Left ventricle myocardium superior (tissue), 1 donor: ENCODE results near the gene CCDC15. TPM values are rescaled to one million over a fixed set of nuclear protein-coding genes. Genes with fewer than 3 reads are reported as not detected.
"Not testable (repeated sequence)": the region's sequence is repeated elsewhere in the genome, so short reads cannot be mapped to it uniquely, and the experiment has no call there.

Source experiments
- ATAC-seq: fragments of 200-7000 bp; cut with Tn5 transposase; one replicate; pipeline ENCODE4 v1.9.1; 2020; ENCODE audit warnings: mild to moderate bottlenecking, moderate library complexity
- DNase-seq: peaks from one replicate; pipeline ENCODE4 v3.0.0-alpha.2; 2020
- intact Hi-C: fragments of 100-400 bp; cut with micrococcal nuclease; formaldehyde crosslinking; loops from one replicate; pipeline ENCODE4 v1.11.0; 2022
- total RNA-seq: library from RNA; stranded (reverse); fragmentation: NEBNext Ultra II Directional; extraction: Animal tissue kit (Norgen Biotek cat#: 25700); gene quantifications from one replicate; pipeline ENCODE4 v1.2.1, GENCODE V29; 2021
- donor health status: DM: no; HTN: yes; CAD: no; lungs with severe emphysema.

The CCDC15 gene
- total RNA-seq, 1 donor from 2014 or later, result 0.25 TPM

GRCh38 chr11:124938970-124939369, 15.0 kb upstream of the CCDC15 start:
- intact Hi-C loops, result no loop called here
- ATAC-seq, result no peak
- DNase-seq, result no peak

- ATAC-seq, result no peak
- no peak for DNase-seq
- intact Hi-C loops, result no loop called here
These were observed 12.3 kb upstream of the CCDC15 start for GRCh38 chr11:124941703-124942102.

- ATAC-seq (no peak), DNase-seq (no peak)
- intact Hi-C loops, result no loop called here
These were observed 11.3 kb upstream of the CCDC15 start for GRCh38 chr11:124942466-124943253.

GRCh38 chr11:124943254-124943616, 10.8 kb upstream of the CCDC15 start:
- intact Hi-C loops, result no loop called here
- DNase-seq (no peak), ATAC-seq (no peak)

- DNase-seq (no peak), ATAC-seq (no peak)
- intact Hi-C loops, result no loop called here
These were observed 10.3 kb upstream of the CCDC15 start for GRCh38 chr11:124943741-124944140.

GRCh38 chr11:124944565-124944964, 9.4 kb upstream of the CCDC15 start:
- no peak for DNase-seq
- intact Hi-C loops, result no loop called here
- ATAC-seq, result no peak

- DNase-seq (no peak), ATAC-seq (no peak)
- intact Hi-C loops, result no loop called here
These were observed 8.2 kb upstream of the CCDC15 start for GRCh38 chr11:124945826-124946225.

- intact Hi-C loops, result no loop called here
- DNase-seq (no peak), ATAC-seq (no peak)
These were observed 7.3 kb upstream of the CCDC15 start for GRCh38 chr11:124946735-124947141.

- intact Hi-C loops, result no loop called here
- DNase-seq, result no peak
- no peak for ATAC-seq
These were observed 3.2 kb upstream of the CCDC15 start for GRCh38 chr11:124950601-124951330.

- intact Hi-C loops, result no loop called here
- no peak for ATAC-seq
- no peak for DNase-seq
These were observed 2.7 kb upstream of the CCDC15 start for GRCh38 chr11:124951341-124951740.

GRCh38 chr11:124954590-124954955, 571 bp downstream of the CCDC15 start:
- DNase-seq, result no peak
- intact Hi-C loops, result no loop called here
- ATAC-seq, result no peak

- intact Hi-C loops, result no loop called here
- ATAC-seq (no peak), DNase-seq (no peak)
These were observed 1.0 kb downstream of the CCDC15 start for GRCh38 chr11:124955035-124955434.

GRCh38 chr11:124961972-124962609, 8.1 kb downstream of the CCDC15 start:
- ATAC-seq (peak; percentile 74), DNase-seq (no peak)
- intact Hi-C loops, result no loop called here

- DNase-seq, intact Hi-C loops, ATAC-seq: not testable (repeated sequence)
These were observed 14.2 kb downstream of the CCDC15 start for GRCh38 chr11:124968197-124968596.

GRCh38 chr11:124970925-124971324, 16.9 kb downstream of the CCDC15 start:
- DNase-seq (no peak), ATAC-seq (no peak)
- intact Hi-C loops, result no loop called here

GRCh38 chr11:124971810-124972209, 17.8 kb downstream of the CCDC15 start:
- no peak for ATAC-seq
- intact Hi-C loops, result no loop called here
- DNase-seq, result no peak

GRCh38 chr11:124976531-124976930, 22.5 kb downstream of the CCDC15 start:
- no peak for DNase-seq
- no peak for ATAC-seq
- intact Hi-C loops, result no loop called here

GRCh38 chr11:124977006-124977405, 23.0 kb downstream of the CCDC15 start:
- intact Hi-C loops, result no loop called here
- no peak for DNase-seq
- ATAC-seq, result no peak

GRCh38 chr11:124978316-124978715, 24.3 kb downstream of the CCDC15 start:
- ATAC-seq, result no peak
- no peak for DNase-seq
- intact Hi-C loops, result no loop called here

- DNase-seq, result no peak
- ATAC-seq, result no peak
- intact Hi-C loops, result no loop called here
These were observed 28.0 kb downstream of the CCDC15 start for GRCh38 chr11:124982043-124982442.
